ENCODE data around the gene GNA12.

GRCh38 chr7:2800931-2801688 lies 43.0 kb downstream of the GNA12 start:
- TF ChIP-seq POLR2AphosphoS5 (IDR thresholded peaks at IDR 0.05; ENCODE audit: borderline replicate concordance, low read depth, low read length) (no peak), EZH2 (IDR thresholded peaks at IDR 0.05) (no peak)

Data from SK-N-MC (cell line).